Stimulated activated CD8-positive, alpha-beta memory T cell treated with anti-CD3 and anti-CD28 coated beads, Interleukin-12 subunit alpha, Interleukin-12 subunit beta, amount 100 ng/mL, for 24 hours (primary cell): ENCODE data around the gene ITPR3.

ENCODE experiments used
- DNase-seq: peaks from one replicate; pipeline ENCODE4 v3.0.0-alpha.2; 2020; ENCODE audit errors: extremely low read depth

ITPR3 gene

DNA sequence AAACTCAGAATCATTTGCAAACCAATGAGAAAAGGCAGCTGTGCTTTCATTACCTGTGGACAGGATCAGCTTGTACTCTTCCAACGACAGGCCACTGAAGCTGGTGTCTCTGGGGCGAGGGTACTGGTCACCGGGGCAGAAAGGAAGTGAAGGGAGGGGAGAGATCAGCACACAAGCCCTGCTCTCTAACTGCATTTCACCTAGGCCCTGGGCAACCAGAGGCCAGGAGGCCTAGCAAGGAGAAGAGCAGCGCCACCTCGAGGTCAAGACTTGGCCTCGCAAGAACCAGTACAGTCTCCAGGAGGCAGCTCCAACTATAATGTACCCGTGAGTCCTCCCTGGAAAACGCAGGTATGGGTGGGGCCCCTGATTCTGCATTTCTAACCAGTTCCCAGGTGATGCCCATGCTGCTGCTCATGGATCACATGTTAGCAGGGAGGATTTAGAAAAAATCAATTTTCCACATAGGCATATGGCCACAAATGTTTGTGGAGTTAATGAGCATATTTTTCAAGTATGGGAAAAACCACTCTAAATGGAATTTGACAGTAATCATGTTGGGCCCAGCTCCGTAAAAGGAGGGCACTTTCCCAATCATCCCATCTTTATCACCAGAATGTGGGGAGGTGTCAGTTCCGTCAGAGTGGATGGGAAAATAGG, 79.4 kb downstream of the ITPR3 start:
- DNase-seq = peak; percentile 34

DNA sequence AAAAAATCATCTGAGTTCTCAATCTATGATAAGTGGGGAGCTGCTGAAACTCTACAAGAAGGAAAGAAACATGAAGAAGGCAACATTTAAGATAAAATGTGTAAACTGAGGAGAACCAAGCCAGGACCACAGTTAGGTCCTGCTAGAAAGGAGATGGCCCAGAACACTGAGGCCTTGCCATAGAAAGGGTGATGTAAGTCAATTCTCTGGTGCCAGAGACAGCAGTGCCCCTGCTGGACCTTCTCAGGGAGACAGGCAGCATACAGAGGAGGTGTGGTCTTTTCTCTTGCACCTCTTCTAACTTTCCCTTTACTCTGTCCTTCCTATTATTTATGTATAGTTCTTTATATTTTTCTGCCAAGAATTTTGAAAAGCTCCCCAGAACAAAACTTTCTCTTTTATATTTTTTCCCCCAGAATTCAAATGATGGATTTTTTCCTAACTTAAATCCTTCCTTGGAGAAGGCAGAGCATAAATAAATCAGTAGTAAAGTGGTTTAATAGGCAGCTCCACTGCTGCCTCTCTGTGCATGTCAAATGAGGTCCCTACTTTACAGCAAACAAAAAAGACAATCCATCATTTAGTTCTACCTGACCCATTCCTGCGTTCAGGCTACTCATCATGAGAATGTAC, 81.3 kb downstream of the ITPR3 start:
- no peak for DNase-seq

DNA sequence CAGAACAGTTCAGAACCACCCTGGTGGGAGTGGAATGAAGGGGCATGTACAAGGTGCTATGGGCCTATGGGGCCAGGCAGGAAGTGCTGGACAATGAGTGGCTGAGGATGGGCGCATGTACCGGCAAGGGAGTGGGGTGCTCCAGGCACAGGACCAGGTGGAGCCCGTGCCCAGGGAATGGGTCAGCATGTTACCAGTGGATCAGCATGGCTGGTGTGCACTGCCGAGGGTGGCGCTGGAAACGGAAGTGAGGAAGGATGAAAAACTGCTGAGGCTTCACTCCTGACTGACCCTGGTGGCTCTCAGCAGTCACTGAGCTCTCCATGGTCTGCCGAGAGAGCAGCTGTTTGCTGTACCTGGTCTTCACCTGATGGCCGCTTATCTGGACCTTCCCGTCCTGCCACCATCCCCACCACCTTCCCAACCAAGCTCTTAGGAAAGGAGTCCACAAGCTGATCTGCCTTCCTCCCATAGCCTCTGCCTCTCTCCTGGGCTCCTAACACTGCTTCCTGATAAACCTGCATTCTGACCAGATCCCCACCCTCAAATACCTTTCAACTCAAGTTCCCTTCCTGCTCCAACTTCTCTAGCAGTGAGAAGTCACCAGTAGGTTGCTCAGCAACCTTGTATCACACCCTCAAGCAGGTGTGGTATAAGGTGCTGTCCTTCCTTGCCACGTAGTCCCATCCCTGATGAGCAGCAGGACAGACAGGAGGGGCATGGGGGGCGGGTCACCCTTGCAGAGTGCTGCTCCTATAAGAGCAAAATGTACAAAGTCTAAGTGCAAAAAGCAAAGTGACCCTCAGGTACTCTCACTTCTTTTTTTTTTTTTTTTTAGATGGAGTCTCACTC, 83.3 kb downstream of the ITPR3 start:
- DNase-seq = no peak

DNA sequence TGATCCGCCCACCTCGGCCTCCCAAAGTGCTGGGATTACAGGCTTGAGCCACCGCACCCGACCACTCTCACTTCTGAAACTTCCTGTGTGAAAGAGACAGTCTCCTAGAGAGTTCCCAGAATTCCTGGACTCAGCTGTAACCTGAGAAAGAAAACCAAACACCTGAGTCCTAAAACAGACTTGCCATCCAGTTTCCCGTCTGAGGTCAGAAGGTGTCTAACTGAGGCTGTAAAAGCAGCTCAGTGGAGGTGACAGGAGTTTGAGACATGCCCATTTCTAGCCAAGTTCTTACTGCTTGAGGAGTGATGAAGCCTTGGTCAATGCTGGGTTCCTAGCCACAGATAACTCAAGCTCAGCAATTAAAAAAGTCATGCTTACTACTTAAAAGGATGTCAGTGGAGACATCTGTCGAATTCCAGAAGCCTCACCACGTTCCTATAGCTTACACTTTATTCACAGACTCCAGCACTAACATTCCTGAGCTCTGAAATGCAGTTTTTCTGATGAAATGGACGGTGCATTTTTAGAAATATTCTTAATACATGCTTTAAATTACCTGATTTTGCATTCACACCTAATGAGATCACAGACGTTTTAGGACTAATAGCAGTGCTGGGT, 84.3 kb downstream of the ITPR3 start:
- DNase-seq = no peak

DNA sequence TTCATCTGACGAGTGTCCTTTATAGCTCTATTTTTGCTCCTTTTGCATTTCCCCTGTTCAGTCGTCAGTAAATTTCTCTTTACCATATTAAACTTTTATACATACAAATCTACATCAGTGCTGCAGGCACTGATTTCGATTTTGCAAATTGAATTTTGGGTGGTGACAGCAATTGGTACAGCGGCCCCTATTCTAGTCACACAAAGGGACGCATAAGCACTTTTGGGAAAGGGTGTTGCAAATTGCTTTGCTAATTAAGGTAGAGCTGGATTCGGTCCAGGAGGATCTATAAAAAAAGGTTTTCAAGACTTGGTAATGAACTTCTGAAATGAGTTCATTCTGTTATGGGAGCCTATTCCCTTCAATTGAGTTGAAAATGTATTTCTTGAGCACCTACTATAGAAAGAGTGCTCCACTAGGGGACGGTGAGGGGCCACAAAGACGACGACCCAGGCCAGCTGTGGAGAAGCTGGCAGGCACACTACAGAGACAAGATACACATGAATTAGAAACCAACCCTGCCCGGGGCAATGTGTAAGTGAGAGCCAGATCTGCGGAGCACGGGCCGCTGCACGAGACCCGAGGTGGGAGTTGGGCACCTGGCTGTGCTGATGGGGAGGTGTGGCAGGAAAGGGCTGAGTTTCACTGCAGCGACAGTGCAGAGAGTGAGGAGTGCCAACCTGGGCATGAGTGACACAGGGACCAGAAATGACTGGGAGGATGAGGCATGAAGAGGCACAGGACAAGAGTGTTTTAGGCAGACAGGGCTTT, 85.0 kb downstream of the ITPR3 start:
- no peak for DNase-seq

DNA sequence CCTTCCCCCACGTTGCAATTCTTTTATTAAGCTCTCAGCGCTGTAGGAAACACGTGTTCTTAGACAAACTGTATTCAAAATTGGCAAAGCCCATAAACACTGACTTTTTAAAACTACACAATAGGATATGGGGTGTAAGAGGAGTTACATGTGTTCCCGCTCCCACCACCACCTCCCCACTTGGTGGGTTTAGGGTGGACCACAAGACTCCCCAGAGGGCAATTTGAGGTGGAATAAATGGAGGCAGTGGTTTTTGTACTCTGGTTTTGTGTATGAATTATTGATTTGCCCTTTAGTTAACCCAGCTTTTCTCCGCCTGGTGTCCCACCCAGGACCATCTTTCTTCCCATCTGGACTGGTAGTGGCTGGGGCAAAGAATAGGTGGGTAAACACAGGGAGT, 86.6 kb downstream of the ITPR3 start:
- DNase-seq = no peak

DNA sequence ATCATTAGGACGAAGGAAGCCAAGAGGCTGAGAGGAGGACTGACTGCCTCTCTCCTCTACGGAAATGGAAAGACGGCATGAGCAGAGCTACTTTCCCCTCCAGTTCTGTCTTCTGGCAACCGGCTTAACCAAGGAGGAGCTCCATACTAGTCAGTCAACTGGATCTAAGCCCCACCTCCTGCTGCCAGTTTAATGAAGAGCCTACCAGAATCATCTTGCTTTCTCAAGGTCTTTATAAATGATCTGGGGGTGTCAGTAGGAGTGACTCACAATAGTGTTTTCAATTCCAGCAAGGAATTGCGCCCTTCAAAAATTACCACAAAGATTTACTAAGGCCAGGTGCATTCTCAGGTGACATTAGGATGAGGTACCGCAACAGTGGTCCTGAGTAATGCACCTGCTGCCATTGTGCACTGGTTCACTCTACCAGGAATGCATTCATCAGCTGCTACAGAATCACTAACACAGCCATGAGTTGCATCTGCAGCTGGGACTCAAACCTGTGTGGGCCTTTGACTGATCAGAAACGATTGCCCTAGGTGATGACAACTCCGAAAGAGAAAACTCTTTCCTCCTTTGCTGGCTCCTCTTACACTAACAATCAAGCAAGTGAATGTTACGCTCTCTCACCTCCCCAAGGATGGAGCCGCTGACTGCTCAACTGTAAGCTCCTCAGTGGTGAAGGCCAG, 87.5 kb downstream of the ITPR3 start:
- DNase-seq = no peak

DNA sequence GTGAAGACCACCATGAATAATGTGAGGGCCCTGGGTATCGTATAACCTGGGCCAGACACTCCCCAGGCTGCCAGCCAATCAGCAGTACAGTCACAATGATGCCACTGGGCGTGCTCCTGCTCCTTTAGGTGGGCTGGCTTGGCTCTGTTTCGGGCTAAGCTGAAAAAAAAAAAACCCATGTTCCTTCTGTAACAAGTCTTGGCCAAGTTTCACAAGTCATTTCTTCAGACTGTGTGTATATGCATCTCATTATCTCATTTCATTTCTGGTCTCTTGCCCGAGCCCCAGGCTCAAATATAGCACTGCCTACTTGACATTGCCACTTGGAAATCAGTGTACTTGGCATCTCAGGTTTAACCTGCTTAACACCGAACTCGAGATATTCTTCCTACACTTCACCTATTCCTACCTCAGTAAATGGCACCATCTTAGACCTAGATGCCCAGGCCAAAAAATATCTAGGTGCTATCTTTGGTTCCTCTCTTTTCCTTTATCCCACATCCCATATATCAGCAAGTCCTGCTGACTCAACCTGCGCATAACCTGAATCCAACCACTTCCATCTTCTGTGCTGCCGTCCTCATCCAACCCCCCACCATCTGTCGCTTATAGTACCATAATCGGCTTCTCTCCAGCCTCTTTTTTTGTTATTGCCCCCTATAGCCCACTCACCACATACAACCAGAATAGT, 88.6 kb downstream of the ITPR3 start:
- no peak for DNase-seq

DNA sequence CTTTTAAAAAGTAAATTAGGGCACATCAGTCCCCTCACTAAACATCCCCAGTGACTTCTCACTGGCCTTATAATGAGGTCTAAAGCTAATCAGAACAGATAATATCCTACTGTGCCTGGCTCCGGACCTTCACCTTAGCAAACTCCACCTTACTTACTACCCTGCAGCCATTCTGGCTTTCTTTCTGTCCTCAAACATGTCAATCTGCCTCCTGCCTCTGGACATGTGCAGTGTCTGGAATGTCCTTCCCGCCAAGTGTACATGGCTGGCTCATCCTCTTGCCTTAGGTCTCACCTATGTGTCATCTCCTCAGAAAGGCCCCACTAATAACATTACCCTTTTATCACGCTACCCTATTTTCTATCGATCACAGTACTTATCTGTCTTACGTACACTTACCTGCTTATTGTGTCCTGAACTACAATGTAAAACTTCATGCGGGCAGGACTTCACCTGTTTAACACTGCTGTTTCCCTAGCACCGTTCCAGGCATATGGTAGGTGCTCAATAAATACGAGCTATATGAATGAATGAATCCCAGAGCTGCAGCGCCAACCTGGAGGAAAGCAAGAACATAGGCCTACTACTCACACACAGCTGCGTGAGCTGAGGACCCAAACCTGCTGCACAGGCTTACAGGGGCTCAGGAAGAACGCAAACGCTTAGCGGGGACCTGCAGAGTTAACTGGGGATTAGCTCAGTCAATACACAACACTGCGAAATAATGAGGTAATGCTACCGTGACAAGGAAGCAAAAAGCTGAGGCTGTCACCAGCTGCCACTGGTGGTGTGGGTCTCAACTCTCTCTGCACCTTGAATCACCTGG, 89.4 kb downstream of the ITPR3 start:
- no peak for DNase-seq

DNA sequence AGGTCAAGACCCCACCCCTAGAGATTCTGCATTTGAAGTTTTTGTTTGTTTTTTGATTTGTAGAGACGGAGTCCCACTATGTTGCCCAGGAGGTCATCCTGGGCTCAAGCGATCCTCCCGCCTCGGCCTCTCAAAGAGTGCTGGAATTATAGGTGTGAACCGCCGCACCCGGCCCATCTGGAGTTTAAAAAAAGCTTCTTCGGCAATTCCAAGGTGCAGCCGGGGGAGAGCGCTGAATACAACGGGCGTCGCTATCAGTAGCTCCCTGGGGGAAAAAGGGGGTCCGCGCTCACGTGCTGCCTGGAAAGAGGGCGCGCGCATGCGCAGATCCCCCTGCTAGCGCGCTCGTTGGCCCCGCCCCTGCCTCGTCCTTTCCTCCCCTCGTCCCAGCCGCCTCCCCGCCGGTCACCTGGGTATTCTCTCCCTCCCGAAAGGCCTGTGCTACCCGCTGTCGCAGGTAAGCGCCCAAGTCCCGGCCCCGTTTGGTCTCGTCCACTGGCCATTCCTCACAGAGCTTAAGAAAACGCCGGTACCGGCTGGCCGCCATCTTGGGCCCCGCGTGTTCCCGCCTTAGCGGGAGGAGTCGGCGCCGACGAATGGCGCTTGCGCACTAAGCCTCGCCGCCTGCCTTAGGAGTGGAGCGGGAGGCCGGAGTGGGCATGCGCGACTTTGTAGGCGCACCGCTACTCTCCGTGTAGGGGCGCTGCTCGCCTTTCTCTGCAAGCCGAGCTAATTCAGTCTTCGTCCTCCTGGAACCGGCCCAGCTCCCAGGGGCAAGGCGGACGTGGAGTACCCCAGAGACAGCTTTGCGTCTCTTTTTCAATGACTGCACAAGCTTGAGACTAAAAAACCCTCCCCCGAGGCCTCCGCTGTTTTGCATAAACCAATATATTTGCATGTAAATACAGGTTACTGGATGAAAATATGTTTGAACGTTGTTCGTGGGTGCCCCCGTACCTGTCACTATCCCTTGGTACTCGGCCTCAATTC, 90.3 kb downstream of the ITPR3 start, which contains the start of gene UQCC2:
Gene UQCC2 (minus strand): TSS at position 561 of the 990 bp plus-strand sequence. CDS start 14 bp downstream, at position 547.
- DNase-seq = peak; percentile 94

DNA sequence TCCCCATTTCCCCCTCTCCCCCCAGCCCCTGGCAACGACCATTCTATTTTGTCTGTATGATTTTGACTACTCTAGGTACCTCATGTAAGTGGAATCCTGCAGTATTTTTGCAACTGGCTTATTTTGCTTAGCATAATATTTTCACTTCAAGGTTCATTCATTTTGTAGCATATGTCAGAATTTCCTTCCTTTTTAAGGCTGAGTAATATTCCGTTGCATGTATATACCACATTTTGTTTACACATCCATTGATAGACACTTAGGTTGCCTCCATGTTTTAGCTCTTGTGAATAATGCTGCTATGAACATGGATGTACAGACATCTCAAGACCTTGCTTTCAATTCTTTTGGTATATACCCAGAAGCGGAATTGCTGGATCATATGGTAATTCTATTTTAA, 91.8 kb downstream of the ITPR3 start:
- DNase-seq = no peak

DNA sequence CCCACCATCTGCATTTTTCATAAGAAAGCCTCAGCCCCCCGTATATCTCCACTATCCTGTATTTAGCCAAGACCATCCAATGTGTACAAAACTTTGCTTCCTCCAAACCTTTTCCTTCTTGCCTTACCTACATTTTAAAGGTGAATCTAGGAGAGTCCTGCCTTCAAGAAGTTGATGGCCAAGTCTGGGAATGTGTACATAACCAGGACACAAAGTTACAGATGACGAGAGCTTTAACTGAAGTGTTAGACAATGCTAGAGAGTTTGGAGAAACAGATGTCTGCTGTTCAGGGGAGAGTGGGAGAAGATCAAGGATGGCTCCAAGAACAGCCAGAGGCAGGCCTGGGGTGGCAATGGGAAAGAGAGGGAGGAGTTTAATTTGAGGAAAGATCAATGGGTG, 92.7 kb downstream of the ITPR3 start:
- DNase-seq = no peak

DNA sequence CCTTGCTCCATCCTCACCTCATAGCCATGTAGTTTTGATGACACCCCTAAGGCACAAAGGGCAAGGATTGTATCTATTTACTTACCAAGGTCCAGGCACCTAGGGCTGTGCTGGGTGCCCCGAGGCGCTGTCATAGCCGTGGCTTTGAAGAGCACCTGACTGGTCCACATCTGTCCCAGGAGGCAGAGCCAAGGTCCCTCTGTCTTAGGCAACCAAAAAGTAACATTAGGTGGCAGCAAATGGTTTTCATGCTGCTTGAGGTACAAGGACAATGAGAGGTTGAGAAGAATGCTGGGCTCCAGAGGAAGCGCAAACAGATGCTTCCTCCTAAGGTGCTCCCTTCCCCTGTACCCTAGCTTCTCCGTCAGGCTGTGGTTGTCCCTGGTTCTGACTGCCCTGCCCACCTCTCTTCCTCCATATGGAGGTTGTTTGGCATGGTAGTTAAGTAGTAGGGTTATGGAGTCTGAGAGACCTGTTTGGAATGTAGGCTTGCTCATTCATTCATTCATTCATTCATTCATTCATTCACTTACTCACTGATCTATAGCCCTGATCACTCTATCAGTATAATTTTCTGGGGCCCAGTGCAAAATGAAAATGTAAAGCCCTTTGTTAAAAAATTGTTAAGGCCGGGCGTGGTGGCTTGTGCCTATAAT, 93.4 kb downstream of the ITPR3 start:
- DNase-seq = no peak

DNA sequence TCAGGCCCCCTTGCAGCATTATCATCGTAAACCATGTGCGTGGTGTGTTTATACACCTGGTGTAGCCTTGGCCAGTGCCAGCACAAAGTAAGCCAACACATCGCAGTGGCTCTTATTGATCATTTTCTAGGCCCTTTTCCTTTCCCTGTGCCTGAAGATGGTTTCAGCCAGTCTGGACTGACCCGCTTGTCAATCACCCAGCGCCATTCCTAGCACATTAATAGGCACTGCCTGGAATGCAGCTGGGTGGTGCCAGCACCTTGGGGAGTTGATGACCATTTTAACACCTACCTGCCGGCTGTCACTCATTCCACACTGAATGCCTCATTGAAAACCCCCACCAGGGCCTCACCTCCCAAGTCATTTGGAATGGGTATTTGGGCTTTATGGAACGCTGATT, 95.3 kb downstream of the ITPR3 start:
- no peak for DNase-seq

DNA sequence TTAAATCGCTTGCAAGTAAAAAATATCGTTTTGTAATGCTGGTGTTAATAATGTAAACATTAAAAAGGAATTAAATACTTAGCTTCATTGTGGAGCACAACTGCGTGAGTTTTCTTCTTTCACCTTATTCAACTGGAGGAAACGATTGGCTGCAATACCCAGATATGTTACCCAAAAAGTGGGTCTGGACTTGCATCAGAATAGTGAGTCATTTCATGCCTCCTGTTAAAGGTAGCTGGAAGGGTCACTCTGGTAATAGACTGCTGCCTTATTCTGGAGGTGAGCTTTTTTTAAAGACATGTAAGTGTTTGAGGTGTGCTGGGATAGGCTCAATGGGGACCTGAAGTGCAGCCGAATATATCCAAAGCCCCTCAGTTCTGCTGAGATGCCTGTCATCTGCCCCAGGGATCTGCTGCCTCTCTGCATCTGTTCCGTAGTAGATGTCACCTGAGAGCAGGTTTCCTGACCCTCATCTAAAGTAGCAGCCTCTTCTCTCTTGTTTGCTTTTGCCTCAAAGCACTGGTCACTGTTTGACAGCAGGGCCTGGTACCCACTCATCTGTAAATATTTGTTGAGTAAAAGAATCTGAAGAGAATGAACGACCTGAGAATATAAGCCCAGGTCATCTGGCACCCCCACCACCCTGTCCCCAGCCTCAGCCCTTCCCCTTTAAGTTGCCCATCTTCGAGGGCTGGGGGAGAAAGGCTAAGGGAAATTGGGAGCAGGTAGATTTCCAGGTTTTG, 95.9 kb downstream of the ITPR3 start:
- DNase-seq = no peak

DNA sequence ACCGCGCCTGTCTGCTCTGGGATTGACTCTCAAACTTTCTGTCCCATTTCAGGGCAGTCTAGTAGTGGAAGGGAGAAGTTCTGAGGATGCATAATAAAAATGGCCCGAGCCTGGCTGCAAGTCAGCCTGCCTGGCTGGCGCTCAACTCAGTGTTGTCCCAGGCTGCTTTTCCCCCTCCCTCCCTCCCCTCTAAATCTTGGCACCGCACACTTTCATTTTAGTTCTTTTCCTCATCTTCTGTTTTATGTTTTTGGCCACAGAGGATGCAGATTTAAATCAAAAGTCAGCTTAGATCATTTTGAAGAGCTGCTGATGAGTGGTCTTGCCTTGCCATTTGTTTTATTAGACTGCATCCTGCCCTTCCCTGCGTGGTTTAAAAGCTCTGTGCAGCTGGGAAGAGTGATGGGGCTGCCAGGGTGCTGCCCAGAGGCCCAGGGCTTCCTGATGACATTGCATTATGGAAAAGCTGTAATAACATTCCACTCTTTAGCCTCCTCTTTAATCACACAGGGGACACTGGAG, 96.9 kb downstream of the ITPR3 start:
- DNase-seq = no peak

DNA sequence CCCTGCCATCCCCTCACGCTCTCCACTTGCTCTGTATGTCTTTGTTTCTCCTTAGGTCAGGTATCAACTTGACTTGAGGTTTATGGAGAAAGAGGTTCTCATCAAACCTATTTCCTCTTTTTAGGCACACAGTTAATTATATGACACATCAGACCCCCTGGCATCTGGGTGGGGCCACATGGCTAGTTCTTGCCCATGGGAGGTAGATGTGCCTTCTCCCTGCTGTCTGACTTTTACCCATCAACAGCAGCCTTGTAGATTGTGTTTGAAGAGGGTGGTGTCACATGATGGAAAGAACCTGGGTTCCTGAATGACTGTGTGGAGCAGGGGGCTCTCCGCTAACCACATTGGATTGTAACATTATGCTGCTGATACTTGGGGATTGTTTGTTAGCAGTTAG, 97.6 kb downstream of the ITPR3 start:
- no peak for DNase-seq
